Activated CD8-positive, alpha-beta T cell treated with anti-CD3 and anti-CD28 coated beads, Interleukin-2, amount 10 ng/mL, durations not matched to agents 7 days and 5 days (primary cell): Measurements from ENCODE around the gene HDHD2. TPM values are rescaled to one million over a fixed set of nuclear protein-coding genes. Genes with fewer than 3 reads are reported as not detected.

Experiments
- ATAC-seq: fragments of 150-1000 bp; cut with Tn5 transposase; one replicate; pipeline ENCODE4 v1.10.0; 2021; ENCODE audit warnings: moderate library complexity
- CTCF ChIA-PET: fragments of 350-600 bp; sonication (Branson Sonifier 250); formaldehyde crosslinking; loops from one replicate; lab custom pipeline; 2021; ENCODE audit warnings: antibody characterized with exemption; lab: Charles Lee
- POLR2A ChIA-PET: fragments of 350-600 bp; sonication (Branson Sonifier 250); formaldehyde crosslinking; loops from one replicate; lab custom pipeline; 2021; ENCODE audit warnings: antibody characterized with exemption; lab: Charles Lee
- DNase-seq: peaks from one replicate; pipeline ENCODE4 v3.0.0-alpha.2; 2020
- H3K27ac Mint-ChIP-seq: one replicate; pipeline ENCODE4 v1.8.0; 2021; ENCODE audit warnings: mild to moderate bottlenecking, mixed read lengths
- H3K27me3 Mint-ChIP-seq: one replicate; pipeline ENCODE4 v1.8.0; 2021; ENCODE audit warnings: low read depth, mixed read lengths
- H3K36me3 Mint-ChIP-seq: one replicate; pipeline ENCODE4 v1.8.0; 2021; ENCODE audit warnings: low read depth, mixed read lengths
- H3K4me1 Mint-ChIP-seq: one replicate; pipeline ENCODE4 v1.8.0; 2021; ENCODE audit warnings: low read depth, mixed read lengths
- H3K4me3 Mint-ChIP-seq: one replicate; pipeline ENCODE4 v1.8.0; 2021; ENCODE audit warnings: mild to moderate bottlenecking, mixed read lengths
- H3K9me3 Mint-ChIP-seq: one replicate; pipeline ENCODE4 v1.8.0; 2022; ENCODE audit warnings: mixed read lengths; ENCODE audit not compliant: insufficient read depth
- total RNA-seq, 2 experiments: library from RNA; stranded (reverse); gene quantifications; one replicate each; pipeline ENCODE4 v1.2.3, GENCODE V29; 2021

The HDHD2 gene
- total RNA-seq, 2 experiments from 2014 or later, result 31.9 to 38.3 TPM

DNA sequence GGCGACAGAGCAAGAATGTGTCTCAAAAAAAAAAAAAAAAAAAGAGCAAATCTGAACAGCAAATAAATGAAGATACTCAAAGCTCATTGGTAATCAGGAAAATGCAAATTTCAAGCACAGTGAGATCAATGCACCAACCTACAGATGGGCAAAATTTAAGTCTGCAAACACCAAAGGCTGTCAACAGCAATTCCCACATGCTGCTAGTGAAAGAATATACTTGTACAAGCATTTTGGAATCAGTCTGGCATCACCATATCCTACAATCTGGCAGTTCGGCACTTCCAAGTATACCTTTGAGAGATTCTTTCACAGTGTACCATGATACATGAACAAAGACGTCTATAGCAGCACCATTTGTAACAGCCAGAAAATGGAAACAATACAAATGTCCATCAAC lies 4.1 kb downstream of the HDHD2 start:
- Mint-ChIP-seq H3K27ac (no peak overlapping the region), H3K36me3 (peaks cover 19% of the 10 kb centered on the region), H3K4me3 (no peak overlapping the region), H3K9me3 (no peaks in the 10 kb centered on the region), H3K4me1 (peaks cover 23% of the 10 kb centered on the region), H3K27me3 (no peaks in the 10 kb centered on the region)
- CTCF ChIA-PET, result no interaction called here
- no peak for ATAC-seq
- POLR2A ChIA-PET, result no interaction called here
- DNase-seq, result no peak

DNA sequence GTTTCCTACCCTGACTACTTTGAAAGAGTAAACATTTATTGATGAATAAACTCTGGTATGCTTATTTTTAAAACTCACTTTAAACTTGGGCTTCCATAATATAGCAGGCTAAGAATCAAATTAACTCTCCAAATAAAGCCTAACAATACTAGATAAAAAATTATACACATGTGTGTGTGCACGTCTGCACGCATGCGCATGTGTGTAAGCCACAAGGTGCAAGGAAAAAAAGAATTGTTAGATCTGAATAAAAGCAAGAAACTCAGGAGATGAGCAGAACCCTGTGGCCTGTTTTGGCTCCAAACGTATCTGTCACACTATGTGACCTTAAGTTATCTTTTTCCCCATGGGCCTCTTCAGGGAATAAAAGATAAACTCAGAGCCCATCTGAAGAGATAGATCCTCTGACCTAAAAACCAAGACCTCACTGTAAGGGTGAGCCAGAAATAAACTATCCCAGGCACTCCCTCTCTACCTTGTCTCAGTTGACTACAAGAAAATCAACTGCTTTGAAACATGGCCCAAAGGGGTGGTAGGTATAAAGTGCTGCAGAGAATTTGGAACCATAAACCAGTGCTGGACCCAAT lies 6.3 kb downstream of the HDHD2 start:
- Mint-ChIP-seq H3K9me3 (no peaks in the 10 kb centered on the region), H3K27me3 (no peaks in the 10 kb centered on the region), H3K36me3 (peaks cover 15% of the 10 kb centered on the region), H3K27ac (no peak overlapping the region), H3K4me3 (no peak overlapping the region), H3K4me1 (peaks cover 8% of the 10 kb centered on the region)
- CTCF ChIA-PET, result no interaction called here
- DNase-seq (no peak), ATAC-seq (no peak)
- POLR2A ChIA-PET, result no interaction called here

DNA sequence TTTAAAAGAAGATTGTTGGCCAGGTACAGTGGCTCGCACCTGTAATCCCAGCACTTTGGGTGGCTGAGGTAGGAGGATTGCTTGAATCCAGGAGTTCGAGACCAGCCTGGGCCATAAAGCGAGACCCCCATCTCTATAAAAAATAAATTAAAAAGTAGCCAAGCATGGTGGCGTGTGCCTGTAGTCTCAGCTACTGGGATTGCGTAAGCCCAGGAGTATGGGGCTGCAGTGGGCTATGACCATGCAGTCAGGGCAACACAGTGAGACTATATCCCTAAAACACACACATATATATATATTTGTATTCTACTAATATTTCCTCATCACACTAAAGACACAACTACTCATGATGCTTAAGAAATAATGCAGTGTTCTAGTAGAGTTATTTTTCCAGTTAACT lies 7.1 kb downstream of the HDHD2 start:
- Mint-ChIP-seq H3K4me3 (no peak overlapping the region), H3K27ac (no peak overlapping the region), H3K9me3 (no peaks in the 10 kb centered on the region), H3K4me1 (no peaks in the 10 kb centered on the region), H3K27me3 (no peaks in the 10 kb centered on the region), H3K36me3 (peaks cover 15% of the 10 kb centered on the region)
- ChIA-PET CTCF (no interaction called here), POLR2A (no interaction called here)
- no peak for DNase-seq
- no peak for ATAC-seq

DNA sequence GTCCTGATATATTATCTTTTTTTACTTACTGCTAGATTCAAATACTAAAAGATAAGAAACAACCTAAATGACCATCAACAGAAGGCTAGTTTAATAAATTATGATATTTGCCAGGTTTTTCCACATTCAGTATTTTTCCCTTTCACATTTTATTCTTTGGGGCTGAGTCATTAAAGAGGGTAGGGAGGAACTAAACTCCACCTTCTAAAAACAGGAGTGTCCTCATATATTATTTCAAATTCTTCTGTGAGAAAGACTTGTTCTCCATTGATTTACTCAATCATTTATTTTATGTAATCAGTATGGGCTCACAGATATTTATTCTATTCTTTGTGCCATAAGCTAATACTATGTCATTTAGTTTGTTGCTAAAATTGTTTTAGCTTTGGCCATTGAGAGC lies 9.0 kb downstream of the HDHD2 start:
- Mint-ChIP-seq H3K9me3 (no peaks in the 10 kb centered on the region), H3K4me1 (no peaks in the 10 kb centered on the region), H3K4me3 (no peak overlapping the region), H3K27me3 (no peaks in the 10 kb centered on the region), H3K27ac (no peak overlapping the region), H3K36me3 (peaks cover 14% of the 10 kb centered on the region)
- ChIA-PET POLR2A (no interaction called here), CTCF (interaction anchor here (0.9 kb wide), 1 partner anchor 17 kb away, joined by 3 read pairs; no protein-coding TSS in a partner anchor)
- ATAC-seq, result no peak
- DNase-seq, result no peak

DNA sequence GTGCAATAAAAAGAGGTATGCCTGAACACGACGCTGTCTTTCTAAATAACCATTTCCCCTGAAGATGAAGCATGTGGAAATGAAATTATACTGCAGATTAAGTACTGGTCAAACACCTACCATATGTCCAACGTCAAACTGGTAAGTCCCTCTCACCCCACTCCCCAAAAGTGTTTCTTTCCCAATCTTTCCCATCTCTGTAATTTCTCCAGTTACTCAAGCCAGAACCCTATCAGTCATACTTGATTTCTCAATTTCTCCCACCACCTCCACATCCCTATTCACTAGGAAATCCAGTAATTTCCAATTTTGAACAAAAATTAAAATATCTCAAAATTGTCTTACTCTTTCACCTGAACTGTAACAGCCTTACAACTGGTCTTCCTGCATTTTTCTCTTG lies 29.2 kb downstream of the HDHD2 start:
- Mint-ChIP-seq H3K4me1 (no peaks in the 10 kb centered on the region), H3K36me3 (peaks cover 27% of the 10 kb centered on the region), H3K27me3 (no peaks in the 10 kb centered on the region), H3K27ac (no peak overlapping the region), H3K4me3 (no peak overlapping the region), H3K9me3 (no peaks in the 10 kb centered on the region)
- no peak for DNase-seq
- CTCF ChIA-PET, result no interaction called here
- ATAC-seq, result no peak
- POLR2A ChIA-PET, result no interaction called here

DNA sequence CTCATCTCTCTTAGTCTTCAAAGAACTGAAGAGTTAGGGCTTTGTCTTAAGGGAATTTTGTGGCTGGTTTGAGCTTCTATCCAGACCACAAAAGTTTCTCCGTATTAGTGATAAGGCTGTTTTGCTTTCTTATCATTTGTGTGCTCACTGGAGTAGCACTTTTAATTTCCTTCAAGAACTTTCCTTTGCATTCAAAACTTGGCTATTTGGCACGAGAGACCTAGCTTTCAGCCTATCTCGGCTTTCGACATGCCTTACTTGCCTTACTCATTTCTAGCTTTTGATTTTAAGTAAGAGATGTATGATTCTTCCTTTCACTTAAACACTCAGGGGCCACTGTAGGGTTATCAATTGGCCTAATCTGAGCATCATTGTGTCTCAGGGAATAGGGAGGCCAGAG lies 29.9 kb downstream of the HDHD2 start:
- H3K36me3 Mint-ChIP-seq, result peaks cover 25% of the 10 kb centered on the region
- no peaks in the 10 kb centered on the region for H3K27me3 Mint-ChIP-seq
- H3K9me3 Mint-ChIP-seq, result no peaks in the 10 kb centered on the region
- ChIA-PET CTCF (interaction anchor here (1.6 kb wide), 1 partner anchor 8 kb away, joined by 4 read pairs; no protein-coding TSS in a partner anchor), POLR2A (interaction anchor here (0.6 kb wide), 1 partner anchor 30 kb away, joined by 3 read pairs; the partner anchor contains the start of gene HDHD2)
- no peak overlapping the region for H3K4me3 Mint-ChIP-seq
- H3K4me1 Mint-ChIP-seq, result no peaks in the 10 kb centered on the region
- DNase-seq (no peak), ATAC-seq (no peak)
- H3K27ac Mint-ChIP-seq, result no peak overlapping the region

DNA sequence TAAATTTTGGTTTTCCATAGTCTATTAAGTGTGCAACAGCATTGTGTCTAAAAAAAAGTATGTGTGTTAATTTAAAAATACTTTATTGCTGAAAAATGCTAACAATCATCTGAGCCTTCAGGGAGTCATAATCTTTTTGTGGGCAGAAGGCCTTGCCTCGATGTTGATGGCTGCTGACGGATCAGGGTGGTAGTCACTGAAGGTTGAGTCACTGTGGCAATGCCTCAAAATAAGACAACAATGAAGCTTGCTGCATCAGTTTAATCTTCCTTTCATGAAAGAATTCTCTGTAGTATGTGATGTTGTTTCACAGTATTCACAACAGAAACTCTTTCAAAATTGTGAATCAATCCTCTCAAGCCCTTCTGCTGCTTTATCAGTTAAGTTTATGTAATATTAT lies 31.3 kb downstream of the HDHD2 start:
- CTCF ChIA-PET, result interaction anchor here (1.6 kb wide), 1 partner anchor 10 kb away, joined by 4 read pairs; no protein-coding TSS in a partner anchor
- Mint-ChIP-seq H3K27me3 (no peaks in the 10 kb centered on the region), H3K4me3 (no peak overlapping the region), H3K9me3 (no peaks in the 10 kb centered on the region), H3K4me1 (no peaks in the 10 kb centered on the region), H3K36me3 (peaks cover 23% of the 10 kb centered on the region), H3K27ac (no peak overlapping the region)
- ATAC-seq (no peak), DNase-seq (no peak)
- POLR2A ChIA-PET, result no interaction called here

DNA sequence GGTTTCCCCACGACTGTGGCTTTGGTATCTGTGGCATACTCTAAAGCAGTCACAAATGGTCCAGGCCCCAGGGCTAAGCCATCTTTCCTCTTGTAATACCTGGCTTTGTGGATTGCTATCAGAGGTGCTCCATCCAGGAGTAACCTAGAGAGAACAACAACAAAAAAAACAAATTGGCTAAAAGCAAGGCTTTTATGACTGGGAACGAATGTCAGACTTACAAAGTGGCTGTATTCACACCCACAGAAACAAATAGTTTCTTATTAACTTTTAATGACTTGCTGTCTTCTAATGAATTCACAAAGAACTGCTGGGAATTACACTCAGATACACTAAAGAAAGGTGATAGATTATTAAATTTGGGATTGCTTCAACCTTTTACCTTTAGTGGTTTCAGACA lies 35.1 kb downstream of the HDHD2 start:
- H3K4me3 Mint-ChIP-seq, result no peak overlapping the region
- ATAC-seq (no peak), DNase-seq (no peak)
- peaks cover 17% of the 10 kb centered on the region for H3K36me3 Mint-ChIP-seq
- H3K9me3 Mint-ChIP-seq, result no peaks in the 10 kb centered on the region
- no peaks in the 10 kb centered on the region for H3K27me3 Mint-ChIP-seq
- no peaks in the 10 kb centered on the region for H3K4me1 Mint-ChIP-seq
- POLR2A ChIA-PET, result no interaction called here
- CTCF ChIA-PET, result interaction anchor here (1.4 kb wide), 1 partner anchor 90 kb away, joined by 3 read pairs; no protein-coding TSS in a partner anchor
- no peak overlapping the region for H3K27ac Mint-ChIP-seq

DNA sequence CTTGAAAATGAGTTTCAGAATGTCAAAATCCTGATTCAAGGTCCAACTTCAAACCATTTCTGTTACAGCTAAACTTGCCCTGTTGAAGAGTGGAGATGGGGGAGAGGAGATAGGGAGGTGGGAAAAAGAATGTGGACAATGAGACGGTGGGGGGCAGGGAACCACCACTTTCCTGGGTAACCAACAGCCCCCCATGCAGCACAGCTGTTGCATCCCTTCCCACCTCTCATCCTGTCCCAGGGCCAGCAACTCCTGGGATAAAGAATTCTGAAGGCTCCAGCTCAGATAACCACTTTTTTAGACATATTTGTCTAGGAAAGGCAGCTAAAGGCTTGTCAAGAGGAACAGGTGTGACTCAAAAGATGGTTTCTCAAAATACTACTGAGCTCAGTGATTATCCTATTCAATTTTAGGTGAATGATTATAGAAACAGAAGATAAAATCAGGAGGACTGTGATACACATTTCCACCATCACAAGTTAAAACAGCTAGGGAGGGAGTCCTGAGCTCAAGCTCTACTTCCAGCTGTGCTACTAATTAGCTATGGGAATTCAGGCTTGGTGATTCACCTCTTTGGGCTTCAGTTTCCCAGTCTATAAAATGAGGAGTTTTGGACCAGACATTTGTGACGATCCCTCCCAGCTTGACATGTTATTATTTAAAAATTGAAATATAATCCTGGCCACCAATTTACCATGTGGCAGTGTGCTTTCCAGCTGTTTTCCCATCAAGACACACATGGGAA lies 36.3 kb downstream of the HDHD2 start:
- Mint-ChIP-seq H3K4me3 (no peak overlapping the region), H3K27ac (no peak overlapping the region), H3K4me1 (no peaks in the 10 kb centered on the region), H3K27me3 (no peaks in the 10 kb centered on the region), H3K9me3 (no peaks in the 10 kb centered on the region), H3K36me3 (peaks cover 12% of the 10 kb centered on the region)
- CTCF ChIA-PET, result interaction anchor here (0.8 to 1.5 kb wide), 3 partner anchors 10 to 91 kb away, joined by 4 read pairs; no protein-coding TSS in a partner anchor
- DNase-seq, result no peak
- no peak for ATAC-seq
- POLR2A ChIA-PET, result no interaction called here

DNA sequence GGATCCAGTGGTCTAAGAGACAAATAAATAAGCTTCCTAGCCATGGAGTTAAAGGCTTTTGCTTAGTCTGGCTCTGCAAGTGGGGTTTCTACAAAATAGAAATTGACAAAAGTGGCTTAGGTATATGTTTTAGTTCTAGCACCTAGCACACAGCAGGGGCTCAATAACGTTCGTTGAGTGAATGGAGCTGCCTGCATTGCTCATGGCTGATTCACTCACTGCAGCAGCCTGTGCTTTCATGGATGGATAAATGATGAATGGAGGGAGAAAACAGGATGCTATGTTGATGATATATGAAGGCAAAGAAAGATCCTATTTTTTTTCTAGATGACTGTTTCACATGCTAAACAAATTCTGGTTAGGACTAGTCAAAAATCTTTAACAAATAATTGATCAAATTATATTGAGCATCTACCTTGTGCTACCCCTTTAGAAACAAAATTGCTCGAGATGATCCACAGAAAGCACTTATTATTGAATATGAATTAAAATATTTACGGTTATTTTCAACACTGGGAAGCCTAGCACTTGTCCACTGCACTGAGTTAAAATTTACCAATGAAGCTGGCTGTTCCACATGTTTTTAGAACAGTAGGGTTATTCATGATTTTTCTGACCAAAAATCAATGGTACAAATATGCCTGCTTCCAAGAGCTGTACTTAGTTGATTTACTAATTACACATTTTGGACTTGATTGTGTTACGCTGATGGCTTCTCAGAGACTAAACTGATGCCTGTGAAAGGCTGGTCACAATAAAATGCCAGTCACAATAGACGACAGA lies 39.6 kb downstream of the HDHD2 start:
- Mint-ChIP-seq H3K4me3 (no peak overlapping the region), H3K27me3 (no peaks in the 10 kb centered on the region), H3K27ac (no peak overlapping the region), H3K36me3 (peaks cover 17% of the 10 kb centered on the region), H3K9me3 (no peaks in the 10 kb centered on the region), H3K4me1 (no peaks in the 10 kb centered on the region)
- DNase-seq (no peak), ATAC-seq (no peak)
- POLR2A ChIA-PET, result no interaction called here
- CTCF ChIA-PET, result interaction anchor here (1.0 to 3.0 kb wide), 3 partner anchors 11 to 644 kb away, joined by 3 to 8 read pairs (median 3); no protein-coding TSS in a partner anchor

DNA sequence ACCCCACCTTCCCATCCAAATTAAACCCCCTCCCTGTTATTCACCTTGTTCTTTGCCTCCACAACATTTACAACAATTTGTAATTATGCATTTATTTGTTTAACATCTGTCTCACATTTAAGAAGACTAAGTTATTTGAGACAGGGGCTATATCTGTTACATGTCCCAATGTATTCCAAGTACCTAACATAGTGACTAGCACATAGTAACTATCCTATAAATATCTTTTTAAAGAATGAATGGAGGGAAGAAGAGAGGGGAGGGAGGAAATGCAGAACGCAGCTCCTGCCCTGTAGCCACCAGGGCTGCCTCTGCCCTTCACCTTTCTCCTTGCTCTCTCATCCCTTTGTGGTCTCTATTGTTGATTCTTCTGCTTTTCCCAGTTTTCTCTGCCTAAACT lies 40.6 kb downstream of the HDHD2 start:
- H3K4me3 Mint-ChIP-seq, result no peak overlapping the region
- ChIA-PET CTCF (interaction anchor here (1.2 kb wide), 1 partner anchor 10 kb away, joined by 3 read pairs; no protein-coding TSS in a partner anchor), POLR2A (no interaction called here)
- H3K9me3 Mint-ChIP-seq, result no peaks in the 10 kb centered on the region
- DNase-seq (no peak), ATAC-seq (no peak)
- no peaks in the 10 kb centered on the region for H3K27me3 Mint-ChIP-seq
- H3K4me1 Mint-ChIP-seq, result no peaks in the 10 kb centered on the region
- H3K36me3 Mint-ChIP-seq, result peaks cover 17% of the 10 kb centered on the region
- H3K27ac Mint-ChIP-seq, result no peak overlapping the region
